Astrocyte (in vitro differentiated cells and primary cell): Measurements from ENCODE around the gene RPGRIP1L. TPM values are rescaled to one million over a fixed set of nuclear protein-coding genes. Genes with fewer than 3 reads are reported as not detected.

ENCODE experiments used
- DNase-seq: peaks from one replicate; pipeline ENCODE4 v3.0.0-alpha.2; 2010; ENCODE audit warnings: low read depth
- FAIRE-seq: peaks from 2 replicates; lab custom pipeline; 2011; peaks lifted over from hg19 to GRCh38; lab: Jason Lieb, UNC
- H2AFZ ChIP-seq: 2 replicates; pipeline ENCODE4 v1.6.0; 2012; ENCODE audit warnings: low read depth, low read length, inconsistent platforms
- H3K27ac ChIP-seq: 2 replicates; pipeline ENCODE4 v1.5.1; 2011; ENCODE audit warnings: low read depth, low read length, inconsistent platforms
- H3K27me3 ChIP-seq: 2 replicates; pipeline ENCODE4 v1.6.0; 2011; ENCODE audit warnings: low read length, inconsistent platforms; ENCODE audit not compliant: insufficient read depth
- H3K36me3 ChIP-seq: 2 replicates; pipeline ENCODE4 v1.5.1; 2011; ENCODE audit warnings: low read length, inconsistent platforms; ENCODE audit not compliant: insufficient read depth
- H3K4me1 ChIP-seq: 2 replicates; pipeline ENCODE4 v1.5.1; 2011; ENCODE audit warnings: low read length, inconsistent platforms; ENCODE audit not compliant: insufficient read depth
- H3K4me2 ChIP-seq: 2 replicates; pipeline ENCODE4 v1.6.0; 2012; ENCODE audit warnings: low read length, inconsistent platforms
- H3K4me3 ChIP-seq: 2 replicates; pipeline ENCODE4 v1.5.1; 2011; ENCODE audit warnings: low read depth, mild to moderate bottlenecking, low read length, inconsistent platforms; ENCODE audit not compliant: insufficient read depth
- H3K79me2 ChIP-seq: 2 replicates; pipeline ENCODE4 v1.6.0; 2012; ENCODE audit warnings: mild to moderate bottlenecking, low read length, inconsistent platforms; ENCODE audit not compliant: insufficient read depth
- H3K9ac ChIP-seq: 2 replicates; pipeline ENCODE4 v1.6.0; 2012; ENCODE audit warnings: mild to moderate bottlenecking, low read length, inconsistent platforms
- H3K9me3 ChIP-seq: 2 replicates; pipeline ENCODE4 v1.5.1; 2012; ENCODE audit warnings: low read depth, mild to moderate bottlenecking, low read length, inconsistent platforms; ENCODE audit not compliant: insufficient read depth
- H4K20me1 ChIP-seq: 2 replicates; pipeline ENCODE4 v1.6.0; 2012; ENCODE audit warnings: low read length, inconsistent platforms; ENCODE audit not compliant: insufficient read depth
- H3K27ac Mint-ChIP-seq: one replicate; pipeline ENCODE4 v1.8.0; 2021; ENCODE audit warnings: mild to moderate bottlenecking, mixed read lengths; ENCODE audit not compliant: unreplicated experiment
- H3K27me3 Mint-ChIP-seq: one replicate; pipeline ENCODE4 v1.8.0; 2021; ENCODE audit warnings: low read depth, mixed read lengths; ENCODE audit not compliant: unreplicated experiment
- H3K36me3 Mint-ChIP-seq: one replicate; pipeline ENCODE4 v1.8.0; 2021; ENCODE audit warnings: low read depth, mixed read lengths; ENCODE audit not compliant: unreplicated experiment
- H3K4me1 Mint-ChIP-seq: one replicate; pipeline ENCODE4 v1.8.0; 2021; ENCODE audit warnings: low read depth, mixed read lengths; ENCODE audit not compliant: unreplicated experiment
- H3K4me3 Mint-ChIP-seq: one replicate; pipeline ENCODE4 v1.8.0; 2021; ENCODE audit warnings: mild to moderate bottlenecking, moderate library complexity, mixed read lengths; ENCODE audit not compliant: unreplicated experiment
- H3K9me3 Mint-ChIP-seq: one replicate; pipeline ENCODE4 v1.8.0; 2021; ENCODE audit warnings: mild to moderate bottlenecking, mixed read lengths; ENCODE audit not compliant: unreplicated experiment
- CTCF ChIP-seq: IDR thresholded peaks from 2 replicates; pipeline ENCODE4 v1.5.1; 2011; ENCODE audit warnings: low read depth, mild to moderate bottlenecking, inconsistent platforms, low read length, moderate library complexity; ENCODE audit not compliant: insufficient read depth
- EZH2 ChIP-seq: IDR thresholded peaks from 2 replicates; pipeline ENCODE4 v1.6.1; 2012; ENCODE audit warnings: mild to moderate bottlenecking, low read length, inconsistent platforms; ENCODE audit not compliant: insufficient read depth
- total RNA-seq: library from RNA; stranded (reverse); gene quantifications from 2 replicates; pipeline ENCODE4 v1.2.1, GENCODE V29; 2021

Gene RPGRIP1L
- total RNA-seq, 1 donor from 2014 or later = 18.1 TPM

GRCh38 chr16:53549970-53550690 is 153.5 kb downstream of the RPGRIP1L start:
- Histone ChIP-seq H3K4me1 (peaks cover 2% of the 10 kb centered on the region), H3K9ac (peak overlapping the region; percentile 25), H4K20me1 (no peaks in the 10 kb centered on the region), H3K79me2 (no peaks in the 10 kb centered on the region), H3K27ac (no peak overlapping the region), H3K36me3 (no peaks in the 10 kb centered on the region), H3K4me2 (peak overlapping the region; percentile 49), H2AFZ (peak overlapping the region; percentile 49), H3K27me3 (peaks cover 19% of the 10 kb centered on the region), H3K4me3 (no peak overlapping the region), H3K9me3 (no peaks in the 10 kb centered on the region)
- no peaks in the 10 kb centered on the region for H3K36me3 Mint-ChIP-seq
- TF ChIP-seq CTCF (peak; percentile 88), EZH2 (no peak)
- DNase-seq = peak; percentile 60
- H3K9me3 Mint-ChIP-seq = no peaks in the 10 kb centered on the region
- H3K27me3 Mint-ChIP-seq = peaks cover 29% of the 10 kb centered on the region
- H3K27ac Mint-ChIP-seq = no peak overlapping the region
- H3K4me3 Mint-ChIP-seq = peak overlapping the region; percentile 57
- FAIRE-seq = peak; percentile 94
- peaks cover 6% of the 10 kb centered on the region for H3K4me1 Mint-ChIP-seq

Other genes with a start within 250 kb of the RPGRIP1L start
- gene AKTIP, start 200.7 kb downstream of the RPGRIP1L start, total RNA-seq = 21.5 and 25.0 TPM in 2 replicates
- gene FTO, start 297 bp upstream of the RPGRIP1L start, total RNA-seq = 73.1 and 80.1 TPM in 2 replicates